ENCODE results near the gene MSH2.

Gene MSH2

GRCh38 chr2:47485751-47486300 lies 82.9 kb downstream of the MSH2 start:
- DNase-seq = no peak

GRCh38 chr2:47486841-47487497 lies 84.0 kb downstream of the MSH2 start:
- peak; percentile 88 for DNase-seq

DNA sequence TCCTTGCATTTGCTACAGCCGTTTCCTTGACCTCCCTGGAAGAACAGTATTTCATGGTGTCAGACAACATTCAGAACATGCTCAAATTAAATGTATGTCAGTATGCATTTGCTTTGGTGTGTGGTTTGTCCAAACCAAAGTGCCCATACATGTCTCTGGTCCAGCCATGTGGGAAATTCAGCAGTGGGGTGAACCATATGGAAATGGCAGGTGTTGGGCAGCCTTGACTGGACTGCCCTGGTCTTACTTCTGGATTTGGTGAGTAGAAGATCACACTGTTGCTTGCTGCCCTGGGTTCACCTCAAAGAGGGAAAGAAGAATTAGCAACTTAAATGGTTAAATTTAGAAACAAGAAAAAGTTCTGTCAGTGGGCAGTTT lies 84.5 kb downstream of the MSH2 start:
- DNase-seq = no peak

GRCh38 chr2:47488870-47489584 lies 86.1 kb downstream of the MSH2 start:
- DNase-seq = peak; percentile 46

DNA sequence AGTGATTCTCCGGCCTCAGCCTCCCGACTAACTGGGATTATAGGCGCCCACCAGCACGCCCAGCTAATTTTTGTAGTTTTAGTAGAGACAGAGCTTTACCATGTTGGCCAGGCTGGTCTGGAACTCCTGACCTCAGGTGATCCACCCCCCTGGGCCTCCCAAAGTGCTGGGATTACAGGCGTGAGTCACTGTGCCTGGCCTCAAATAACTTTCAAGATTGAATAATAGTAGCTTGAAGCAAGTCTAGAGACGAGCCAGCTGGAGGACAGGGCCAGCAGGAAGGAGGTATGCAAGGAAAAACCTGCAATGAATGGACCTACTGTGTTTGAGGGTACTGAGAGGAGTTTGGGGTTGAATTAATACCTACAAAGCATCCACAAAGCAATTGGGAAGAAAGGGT lies 87.5 kb downstream of the MSH2 start:
- DNase-seq = no peak

DNA sequence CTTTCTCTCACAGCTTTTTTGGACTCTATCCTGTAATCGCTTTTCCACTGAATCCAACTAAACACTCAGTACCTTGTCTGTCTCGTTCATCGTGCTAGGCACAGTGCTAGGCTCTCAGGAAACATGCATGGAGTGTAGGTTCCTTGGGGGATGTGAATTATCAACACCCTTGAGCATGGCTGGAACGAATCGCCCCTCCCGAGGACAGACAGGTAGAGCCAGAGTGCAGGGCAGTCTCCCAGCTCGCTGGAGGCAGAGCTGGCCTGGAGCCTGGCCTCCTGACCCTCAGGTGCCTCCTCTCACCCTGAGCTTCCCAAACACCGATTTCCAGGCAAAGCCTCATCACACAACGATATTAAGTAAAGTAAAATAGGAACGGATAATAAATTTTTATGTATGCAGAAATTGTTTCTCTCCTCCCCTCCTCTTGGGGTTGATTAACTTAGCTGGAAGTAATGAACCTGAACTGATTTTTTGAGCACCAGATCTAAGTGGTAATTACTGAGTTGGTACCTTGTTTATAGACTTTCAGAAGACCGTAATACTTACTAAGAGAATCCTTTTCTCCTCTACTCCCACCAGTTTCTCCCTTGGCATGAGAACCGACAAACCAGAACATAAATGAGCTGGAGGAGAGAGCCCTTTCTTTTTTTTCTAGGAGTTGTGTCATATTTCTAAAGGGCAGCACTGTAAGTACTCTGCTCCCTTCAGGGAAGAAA lies 90.5 kb downstream of the MSH2 start:
- DNase-seq = no peak

DNA sequence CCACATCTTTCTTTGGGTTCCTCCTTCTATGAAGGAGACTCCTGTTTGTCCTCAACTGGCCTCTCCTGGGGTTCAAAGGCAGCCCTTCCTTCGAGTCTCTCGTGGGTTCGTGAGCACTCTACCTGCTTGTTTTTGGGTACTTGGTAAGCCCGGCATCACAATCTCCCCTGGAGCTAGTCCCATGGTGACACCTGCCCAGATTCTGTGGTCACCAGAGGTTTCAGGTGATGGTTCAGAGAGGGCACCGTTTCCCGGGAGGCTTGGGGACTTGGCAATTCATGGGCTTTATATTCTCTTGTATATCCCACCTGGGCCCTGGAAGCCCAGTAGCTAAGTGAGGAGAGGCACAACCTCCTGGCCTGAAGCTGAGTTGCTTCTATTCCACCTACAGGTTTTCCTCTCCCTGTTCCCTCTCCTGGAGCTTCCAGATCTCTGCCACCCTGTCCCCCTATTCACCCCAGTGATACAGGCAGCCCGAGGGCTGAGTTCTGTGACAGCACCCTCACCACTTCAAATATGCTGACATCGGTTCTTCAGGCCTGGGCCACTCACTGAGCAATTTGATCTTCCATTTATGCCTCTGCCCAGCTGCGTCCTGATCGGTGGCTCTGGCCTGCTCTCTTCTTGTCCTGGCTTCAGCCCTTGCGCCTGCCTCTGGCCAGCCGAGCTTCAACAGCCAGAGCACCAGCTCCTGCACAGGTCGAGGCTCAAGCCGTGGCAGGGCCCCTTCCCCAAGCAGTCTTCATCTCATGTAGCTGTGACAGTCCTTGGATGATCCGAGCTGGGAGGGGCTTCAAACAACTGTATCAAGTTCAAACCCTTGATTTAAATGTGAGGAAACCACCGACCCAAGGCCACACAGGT lies 91.5 kb downstream of the MSH2 start:
- DNase-seq = no peak

GRCh38 chr2:47497843-47498460 lies 95.0 kb downstream of the MSH2 start:
- peak; percentile 37 for DNase-seq

- no peak for DNase-seq
Observed at GRCh38 chr2:47499093-47499492, 96.1 kb downstream of the MSH2 start.

DNA sequence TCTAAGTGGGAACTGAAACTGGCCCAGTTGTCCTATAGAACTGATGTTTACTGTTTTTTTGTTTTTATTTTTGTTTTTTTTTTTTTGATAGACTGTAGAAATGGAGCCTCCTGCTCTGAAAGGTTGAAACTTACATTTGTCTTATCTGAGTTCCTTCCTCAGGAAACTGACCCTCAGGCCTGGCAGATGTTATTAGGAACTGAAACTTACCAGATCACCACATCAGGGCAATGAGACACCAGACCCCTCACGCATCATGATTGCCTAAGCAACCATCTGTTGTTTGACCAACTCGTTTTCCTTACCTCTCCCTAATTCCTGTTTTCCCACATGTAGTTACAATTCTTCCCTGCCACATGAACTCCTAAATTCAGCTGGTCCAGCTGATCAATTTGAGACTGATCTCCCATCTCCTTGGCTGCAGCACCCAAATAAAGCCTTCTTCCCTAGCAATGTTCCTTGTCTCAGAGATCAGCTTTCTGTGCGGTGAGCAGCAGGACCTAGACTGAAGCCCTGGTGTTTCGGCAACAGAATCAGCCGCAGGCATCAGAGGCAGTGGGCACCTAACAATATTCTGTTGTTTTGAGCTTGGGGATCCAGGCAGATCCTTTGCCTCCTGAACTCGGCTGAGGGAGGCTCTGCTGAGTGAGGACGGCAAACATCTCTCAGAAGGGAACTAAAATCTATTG lies 96.8 kb downstream of the MSH2 start:
- DNase-seq = no peak

GRCh38 chr2:47501374-47502200 lies 98.6 kb downstream of the MSH2 start:
- no peak for DNase-seq

GRCh38 chr2:47502498-47502897 lies 99.5 kb downstream of the MSH2 start:
- DNase-seq = peak; percentile 28

DNA sequence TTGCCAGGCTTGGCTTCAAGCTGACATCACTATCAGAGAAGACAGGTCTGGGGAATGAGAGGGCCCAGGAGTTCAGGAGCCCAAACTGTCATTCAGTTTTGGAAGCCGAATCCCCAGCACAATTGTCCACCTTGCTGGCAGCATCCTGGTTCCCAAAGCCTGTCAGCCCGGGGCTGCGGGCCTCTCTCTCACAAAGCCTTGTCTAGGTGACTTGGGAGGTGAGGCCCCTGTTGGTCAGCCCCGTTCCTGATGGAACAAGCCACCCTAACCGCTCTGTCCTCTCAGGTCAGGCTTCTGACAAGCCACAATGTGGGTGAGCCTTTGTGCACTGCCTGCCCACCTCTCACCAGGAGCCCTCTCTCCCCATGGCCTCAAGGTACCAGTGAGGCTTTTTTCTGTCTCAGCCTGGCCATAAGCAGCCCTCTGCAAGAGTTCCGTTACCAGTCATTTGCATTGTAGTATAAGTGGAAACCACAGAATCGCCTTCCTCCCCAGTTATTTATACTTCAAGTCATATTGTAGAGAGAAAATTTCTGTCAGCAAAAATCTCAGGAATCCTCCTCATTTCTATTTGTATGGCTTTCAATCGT lies 100.6 kb downstream of the MSH2 start:
- no peak for DNase-seq

GRCh38 chr2:47504174-47504810 lies 101.3 kb downstream of the MSH2 start:
- DNase-seq = no peak

DNA sequence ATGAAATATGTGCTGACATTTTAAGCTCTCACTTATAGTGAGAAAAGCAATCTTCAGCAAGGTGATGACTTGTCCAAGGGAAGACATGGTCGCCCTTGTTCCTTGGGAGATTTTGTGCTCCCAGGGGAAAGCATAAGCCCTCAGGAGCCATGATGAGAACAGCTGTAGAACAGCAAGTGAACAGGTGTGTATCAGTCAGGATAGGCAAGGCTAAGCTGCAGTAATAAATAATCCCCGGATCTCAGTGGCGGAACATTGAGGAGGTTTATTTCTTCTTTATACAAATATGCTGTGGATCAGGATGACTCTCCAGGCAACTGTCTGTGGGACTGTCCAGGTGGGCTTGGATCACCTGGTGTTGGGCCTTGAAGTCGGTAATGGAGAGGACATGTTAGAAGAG lies 103.1 kb downstream of the MSH2 start:
- DNase-seq = no peak

DNA sequence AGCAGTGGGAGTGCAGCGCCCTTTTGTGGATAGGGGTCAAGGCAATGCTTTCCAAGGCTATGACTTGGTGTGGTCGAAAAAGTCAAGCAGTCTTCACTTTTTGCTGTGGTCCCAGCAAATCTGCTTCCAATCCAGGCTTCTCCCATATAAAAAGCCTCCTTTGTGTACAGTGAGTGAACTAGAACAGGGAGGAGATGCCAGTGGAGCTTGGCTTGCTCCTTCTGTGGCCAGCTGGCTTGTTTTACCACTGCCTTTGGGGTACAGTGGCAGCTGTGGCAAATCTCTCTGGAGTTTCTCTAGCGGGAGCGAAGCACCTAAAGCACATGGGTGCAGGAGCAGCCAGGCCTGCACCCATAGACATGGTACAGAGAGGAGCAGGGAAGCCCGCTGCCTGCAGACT lies 103.5 kb downstream of the MSH2 start:
- no peak for DNase-seq

GRCh38 chr2:47508080-47508479 lies 105.1 kb downstream of the MSH2 start:
- no peak for DNase-seq

- DNase-seq = no peak
Observed at GRCh38 chr2:47508641-47509040, 105.7 kb downstream of the MSH2 start.

- no peak for DNase-seq
Observed at GRCh38 chr2:47509250-47509649, 106.3 kb downstream of the MSH2 start.

DNA sequence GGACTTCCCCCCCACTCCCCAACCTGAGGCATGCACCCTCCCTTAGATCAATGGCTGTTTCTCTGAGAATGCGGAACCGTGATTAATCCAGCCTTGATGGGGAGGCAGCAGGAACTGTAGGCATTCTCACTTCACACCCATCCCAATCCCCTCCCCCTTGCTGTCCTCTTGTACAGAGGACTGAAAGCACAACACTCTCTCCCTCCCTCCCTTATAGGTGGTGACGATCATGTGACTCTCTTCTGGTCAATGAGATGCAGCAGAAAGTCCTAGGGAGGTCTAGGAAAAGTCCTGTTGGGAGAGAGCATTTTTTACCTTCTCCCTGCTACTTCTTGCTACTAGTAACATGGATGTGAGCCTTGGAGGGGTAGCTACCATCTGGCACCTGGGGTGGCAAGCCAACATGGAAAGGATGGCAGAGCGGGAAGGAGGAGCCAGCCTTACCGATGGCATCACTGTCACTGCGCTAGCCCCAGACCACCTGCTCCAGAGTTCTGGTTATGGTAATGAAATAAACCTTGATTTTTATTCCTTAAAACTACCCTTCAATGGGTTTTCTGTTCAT lies 106.9 kb downstream of the MSH2 start:
- DNase-seq = no peak
